Endothelial cell of umbilical vein (primary cell): Measurements from ENCODE around the gene CNOT4. TPM values are rescaled to one million over a fixed set of nuclear protein-coding genes. Genes with fewer than 3 reads are reported as not detected.

Experiments used
- BruUV-seq: library from RNA; stranded (reverse); fragments of 400-500 nt; replicated peaks from 2 replicates; lab custom pipeline; 2021; lab: Mats Ljungman, UMichigan
- CTCF ChIA-PET: fragments of 300-600, 350-600 bp; sonication (Branson Sonifier 250); formaldehyde crosslinking; loops from one replicate; lab custom pipeline; 2021; ENCODE audit warnings: antibody characterized with exemption, inconsistent platforms; lab: Charles Lee
- POLR2A ChIA-PET: fragments of 300-600, 350-600 bp; sonication (Branson Sonifier 250); formaldehyde crosslinking; loops from one replicate; lab custom pipeline; 2021; ENCODE audit warnings: antibody characterized with exemption, inconsistent platforms; lab: Charles Lee
- DNase-seq: peaks from one replicate; pipeline ENCODE4 v3.0.0-alpha.2; 2011; ENCODE audit warnings: low read depth, low spot score
- FAIRE-seq: peaks from 2 replicates; lab custom pipeline; 2011; peaks lifted over from hg19 to GRCh38; lab: Jason Lieb, UNC
- H2AFZ ChIP-seq: 2 replicates; pipeline ENCODE4 v1.6.0; 2012; ENCODE audit warnings: low read depth, low read length, control low read depth, inconsistent platforms
- H3K27ac ChIP-seq: 2 replicates; pipeline ENCODE4 v1.5.1; 2011; ENCODE audit warnings: low read depth, mild to moderate bottlenecking, control low read depth, low read length, moderate library complexity; ENCODE audit not compliant: insufficient read depth
- H3K27me3 ChIP-seq, 2 experiments: 2 replicates each; pipeline versions ENCODE4 v1.6.0 to v1.6.1; 2011; ENCODE audit warnings: low read length in 2 of 2, mixed read lengths in 1 of 2; ENCODE audit not compliant: control insufficient read depth in 2 of 2, insufficient read depth in 2 of 2
- H3K36me3 ChIP-seq, 2 experiments: 2 replicates in 1 of 2; 3 replicates in 1 of 2; pipeline ENCODE4 v1.5.1; 2011; ENCODE audit warnings: low read length in 2 of 2, mild to moderate bottlenecking in 1 of 2, moderate library complexity in 1 of 2; ENCODE audit not compliant: control insufficient read depth in 2 of 2, insufficient read depth in 2 of 2; ENCODE audit errors: extremely low read depth in 1 of 2
- H3K4me1 ChIP-seq: 3 replicates; pipeline ENCODE4 v1.5.1; 2011; ENCODE audit warnings: mild to moderate bottlenecking, low read length; ENCODE audit not compliant: control insufficient read depth, insufficient read depth; ENCODE audit errors: extremely low read depth
- H3K4me2 ChIP-seq: 2 replicates; pipeline ENCODE4 v1.6.1; 2011; ENCODE audit warnings: low read length, control low read depth, mixed read lengths; ENCODE audit not compliant: insufficient read depth
- H3K4me3 ChIP-seq, 3 experiments: fragments of 200-600 bp in 1 of 3; sonication (generic), shearing (Covaris generic) in 1 of 3; replicated peaks in 1 of 3; 2 replicates each; pipeline ENCODE4 v1.5.1; 2011 to 2016; ENCODE audit warnings: control low read depth in 3 of 3, low read length in 3 of 3, mild to moderate bottlenecking in 2 of 3, inconsistent platforms in 1 of 3, low read depth in 1 of 3, moderate library complexity in 1 of 3; ENCODE audit not compliant: insufficient read depth in 1 of 3
- H3K79me2 ChIP-seq: 2 replicates; pipeline ENCODE4 v1.6.0; 2012; ENCODE audit warnings: low read length, inconsistent platforms; ENCODE audit not compliant: control insufficient read depth, insufficient read depth
- H3K9ac ChIP-seq: replicated peaks from 2 replicates; pipeline ENCODE3; 2011; ENCODE audit warnings: low read length, control low read depth; ENCODE audit not compliant: insufficient read depth; ENCODE audit errors: extremely low read depth
- H3K9me1 ChIP-seq: replicated peaks from 3 replicates; pipeline ENCODE4 v1.6.0; 2011; ENCODE audit warnings: mild to moderate bottlenecking, low read length; ENCODE audit not compliant: control insufficient read depth, insufficient read depth; ENCODE audit errors: extremely low read depth
- H3K9me3 ChIP-seq: replicated peaks from 2 replicates; pipeline ENCODE4 v1.5.1; 2012; ENCODE audit warnings: low read length, inconsistent platforms; ENCODE audit not compliant: control insufficient read depth, insufficient read depth
- H4K20me1 ChIP-seq: replicated peaks from 2 replicates; pipeline ENCODE3; 2011; ENCODE audit warnings: mild to moderate bottlenecking, low read length; ENCODE audit not compliant: control insufficient read depth, insufficient read depth; ENCODE audit errors: extremely low read depth
- EZH2 ChIP-seq: IDR thresholded peaks from 2 replicates; pipeline ENCODE4 v1.6.1; 2012; ENCODE audit warnings: borderline replicate concordance, low read depth, mild to moderate bottlenecking, moderate library complexity, low read length, inconsistent platforms; ENCODE audit not compliant: severe bottlenecking
- FOS ChIP-seq: IDR thresholded peaks from 2 replicates; pipeline ENCODE4 v1.6.1; 2011; ENCODE audit warnings: mild to moderate bottlenecking, low read length, moderate library complexity, borderline replicate concordance; ENCODE audit not compliant: insufficient read depth
- GATA2 ChIP-seq: IDR thresholded peaks from 2 replicates; pipeline ENCODE4 v1.7.0; 2011; ENCODE audit warnings: low read depth, mild to moderate bottlenecking, moderate library complexity, mixed read lengths, low read length; ENCODE audit not compliant: insufficient read length, insufficient read depth
- JUN ChIP-seq: IDR thresholded peaks from 2 replicates; pipeline ENCODE4 v1.6.1; 2011; ENCODE audit warnings: borderline replicate concordance, low read depth; ENCODE audit not compliant: insufficient read length, insufficient read depth
- MYC ChIP-seq: IDR thresholded peaks from one replicate; pipeline ENCODE4 v1.6.1; 2011; ENCODE audit warnings: mild to moderate bottlenecking, low read depth, low read length
- POLR2A ChIP-seq: IDR thresholded peaks from 2 replicates; pipeline ENCODE4 v1.6.1; 2012; ENCODE audit warnings: low read depth, mild to moderate bottlenecking, control low read depth, low read length
- POLR2AphosphoS5 ChIP-seq: IDR thresholded peaks from 2 replicates; pipeline ENCODE4 v1.6.1; 2012; ENCODE audit warnings: low read depth, mild to moderate bottlenecking, control low read depth, low read length, moderate library complexity; ENCODE audit not compliant: insufficient read depth
- dilution Hi-C: fragments of 300-500 bp; cut with MboI; formaldehyde crosslinking; loops from one replicate; pipeline ENCODE4 v1.15.0; 2019; ENCODE audit warnings: low sequenced_read_pairs; ENCODE audit not compliant: extremely low pct_ligation_motif_present
- intact Hi-C: fragments of 100-400 bp; cut with micrococcal nuclease; formaldehyde crosslinking; loops from one replicate; pipeline ENCODE4 v1.10.0; 2022
- polyA plus RNA-seq, 4 experiments: library from polyadenylated mRNA; depleted of rRNA in 3 of 4; stranded (reverse) in 3 of 4; unstranded in 1 of 4; fragments of >200 nt; gene quantifications; 2 replicates each; pipeline versions ENCODE4 v1.2.1 to v1.2.3, GENCODE V29; 2011 to 2012; ENCODE audit warnings: missing spikeins in 1 of 4
- total RNA-seq: library from RNA; stranded (reverse); gene quantifications from 2 replicates; pipeline ENCODE4 v1.2.3, GENCODE V29; 2021
- TF ChIP-seq, protein P1 (sequence below), 2 donors: IDR thresholded peaks; 1 replicate in 1 of 2; 2 replicates in 1 of 2; pipeline ENCODE4 v1.5.1; 2011; ENCODE audit warnings: low read length in 2 of 2, mild to moderate bottlenecking in 2 of 2, moderate library complexity in 2 of 2, control low read depth in 1 of 2, inconsistent platforms in 1 of 2, low read depth in 1 of 2; ENCODE audit not compliant: insufficient read depth in 1 of 2; ENCODE audit errors: extremely low read depth in 1 of 2
- TF ChIP-seq, protein P2 (sequence below): IDR thresholded peaks from 2 replicates; pipeline ENCODE4 v1.6.1; 2011; ENCODE audit not compliant: insufficient read depth, insufficient read length

Gene CNOT4
- total and polyA plus RNA-seq, 2 donors (not counting 3 experiments of a cell fraction or from before 2014, with no cell fraction given) = 10.3 to 21.7 TPM

DNA sequence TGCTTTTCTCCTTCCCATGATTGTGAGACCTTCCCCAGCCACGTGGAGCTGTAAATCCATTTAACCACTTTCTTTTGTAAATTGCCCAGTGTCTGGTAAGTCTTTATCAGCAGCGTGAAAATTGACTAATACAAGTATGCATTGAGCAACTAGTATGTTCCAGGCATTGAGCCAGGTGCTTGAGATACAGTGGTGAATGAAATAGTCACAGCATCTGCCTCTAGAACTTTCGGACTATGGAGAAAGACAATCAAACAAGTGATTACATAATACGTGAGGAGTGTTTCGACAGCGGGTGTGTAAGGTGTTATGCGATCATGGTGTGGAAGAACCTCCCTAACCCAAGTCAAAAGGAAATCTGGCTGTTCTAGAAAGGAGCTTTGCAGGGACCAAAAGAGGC, 26.2 kb upstream of the CNOT4 start:
- Histone ChIP-seq H2AFZ (no peak overlapping the region), H4K20me1 (no peaks in the 10 kb centered on the region), H3K4me2 (no peak overlapping the region), H3K9me1 (no peaks in the 10 kb centered on the region), H3K9me3 (no peaks in the 10 kb centered on the region), H3K27me3 (peaks cover 0 to 2% of the 10 kb centered on the region in 2 experiments), H3K4me3 (no peak overlapping the region), H3K27ac (no peak overlapping the region), H3K9ac (no peak overlapping the region), H3K36me3 (no peaks in the 10 kb centered on the region), H3K79me2 (no peaks in the 10 kb centered on the region), H3K4me1 (no peaks in the 10 kb centered on the region)
- FAIRE-seq (no peak), DNase-seq (no peak)
- TF ChIP-seq, protein P1, sequence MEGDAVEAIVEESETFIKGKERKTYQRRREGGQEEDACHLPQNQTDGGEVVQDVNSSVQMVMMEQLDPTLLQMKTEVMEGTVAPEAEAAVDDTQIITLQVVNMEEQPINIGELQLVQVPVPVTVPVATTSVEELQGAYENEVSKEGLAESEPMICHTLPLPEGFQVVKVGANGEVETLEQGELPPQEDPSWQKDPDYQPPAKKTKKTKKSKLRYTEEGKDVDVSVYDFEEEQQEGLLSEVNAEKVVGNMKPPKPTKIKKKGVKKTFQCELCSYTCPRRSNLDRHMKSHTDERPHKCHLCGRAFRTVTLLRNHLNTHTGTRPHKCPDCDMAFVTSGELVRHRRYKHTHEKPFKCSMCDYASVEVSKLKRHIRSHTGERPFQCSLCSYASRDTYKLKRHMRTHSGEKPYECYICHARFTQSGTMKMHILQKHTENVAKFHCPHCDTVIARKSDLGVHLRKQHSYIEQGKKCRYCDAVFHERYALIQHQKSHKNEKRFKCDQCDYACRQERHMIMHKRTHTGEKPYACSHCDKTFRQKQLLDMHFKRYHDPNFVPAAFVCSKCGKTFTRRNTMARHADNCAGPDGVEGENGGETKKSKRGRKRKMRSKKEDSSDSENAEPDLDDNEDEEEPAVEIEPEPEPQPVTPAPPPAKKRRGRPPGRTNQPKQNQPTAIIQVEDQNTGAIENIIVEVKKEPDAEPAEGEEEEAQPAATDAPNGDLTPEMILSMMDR (IDR thresholded peaks at IDR 0.05; ENCODE audit: extremely low read depth in 1 of 2, insufficient read depth in 1 of 2, low read depth in 1 of 2, low read length in 2 of 2) = no peak
- TF ChIP-seq POLR2A (no peak), POLR2AphosphoS5 (no peak), GATA2 (no peak), MYC (no peak)
- intact Hi-C loops (no loop called here), dilution Hi-C loops (no loop called here)
- CTCF ChIA-PET = interaction anchor here (0.6 to 0.9 kb wide), 2 partner anchors 15 to 121 kb away, joined by 3 read pairs; no protein-coding TSS in a partner anchor
- no TSS peak for BruUV-seq
- POLR2A ChIA-PET = no interaction called here

DNA sequence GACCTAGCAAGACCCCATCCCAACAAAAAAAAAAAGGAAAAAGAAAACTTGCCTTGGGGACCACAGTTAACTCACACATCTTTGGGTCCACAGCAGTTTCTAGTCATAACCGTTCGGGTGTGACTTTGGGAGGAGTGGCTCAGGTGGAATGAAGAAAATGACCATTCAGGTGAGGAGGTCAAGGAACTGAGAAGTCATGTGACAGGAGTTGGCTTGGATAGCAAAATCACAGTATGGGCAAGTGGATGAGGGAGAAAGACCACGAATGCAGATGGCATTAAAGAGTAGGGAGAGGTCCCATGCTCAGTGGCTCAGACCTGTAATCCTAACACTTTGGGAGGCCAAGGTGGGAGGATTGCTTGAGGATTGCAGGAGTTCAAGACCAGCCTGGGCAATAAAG, 17.1 kb upstream of the CNOT4 start:
- no peak overlapping the region for H3K4me2 ChIP-seq
- H4K20me1 ChIP-seq = no peaks in the 10 kb centered on the region
- H3K4me1 ChIP-seq = no peaks in the 10 kb centered on the region
- ChIA-PET POLR2A (no interaction called here), CTCF (no interaction called here)
- DNase-seq (no peak), FAIRE-seq (no peak)
- H3K9me1 ChIP-seq = no peaks in the 10 kb centered on the region
- TF ChIP-seq POLR2AphosphoS5 (no peak), GATA2 (no peak), POLR2A (no peak), JUN (no peak), MYC (no peak), FOS (no peak), EZH2 (no peak)
- TF ChIP-seq, protein P1 (IDR thresholded peaks at IDR 0.05; ENCODE audit: extremely low read depth in 1 of 2, insufficient read depth in 1 of 2, low read depth in 1 of 2, low read length in 2 of 2) = no peak
- TF ChIP-seq, protein P2, sequence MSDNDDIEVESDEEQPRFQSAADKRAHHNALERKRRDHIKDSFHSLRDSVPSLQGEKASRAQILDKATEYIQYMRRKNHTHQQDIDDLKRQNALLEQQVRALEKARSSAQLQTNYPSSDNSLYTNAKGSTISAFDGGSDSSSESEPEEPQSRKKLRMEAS = no peak
- no peak overlapping the region for H3K27ac ChIP-seq
- dilution Hi-C loops = no loop called here
- H3K79me2 ChIP-seq = no peaks in the 10 kb centered on the region
- no peak overlapping the region for H3K9ac ChIP-seq
- H3K9me3 ChIP-seq = no peaks in the 10 kb centered on the region
- no TSS peak for BruUV-seq
- peaks cover 0 to 4% of the 10 kb centered on the region in 2 experiments for H3K27me3 ChIP-seq
- intact Hi-C loops = no loop called here
- no peak overlapping the region for H2AFZ ChIP-seq
- H3K36me3 ChIP-seq = no peaks in the 10 kb centered on the region
- H3K4me3 ChIP-seq = no peak overlapping the region
